Endothelial cell of hepatic sinusoid (primary cell): ENCODE data around the gene ANKS3.
"Not testable (repeated sequence)": the region's sequence is repeated elsewhere in the genome, so short reads cannot be mapped to it uniquely, and the experiment has no call there.

ENCODE experiments used
- in situ Hi-C: cut with HindIII; loops from 2 replicates; pipeline ENCODE4 v1.10.0; 2017; ENCODE audit warnings: low sequenced_read_pairs

ANKS3 gene

GRCh38 chr16:4654011-4654963 lies 79.8 kb downstream of the ANKS3 start:
- in situ Hi-C loops, result no loop called here

- in situ Hi-C loops, result no loop called here
Observed at GRCh38 chr16:4652561-4652960, 81.5 kb downstream of the ANKS3 start.

GRCh38 chr16:4651827-4652226 lies 82.2 kb downstream of the ANKS3 start:
- in situ Hi-C loops, result no loop called here

- in situ Hi-C loops, result not testable (repeated sequence)
Observed at GRCh38 chr16:4650443-4651074, 83.5 kb downstream of the ANKS3 start.

DNA sequence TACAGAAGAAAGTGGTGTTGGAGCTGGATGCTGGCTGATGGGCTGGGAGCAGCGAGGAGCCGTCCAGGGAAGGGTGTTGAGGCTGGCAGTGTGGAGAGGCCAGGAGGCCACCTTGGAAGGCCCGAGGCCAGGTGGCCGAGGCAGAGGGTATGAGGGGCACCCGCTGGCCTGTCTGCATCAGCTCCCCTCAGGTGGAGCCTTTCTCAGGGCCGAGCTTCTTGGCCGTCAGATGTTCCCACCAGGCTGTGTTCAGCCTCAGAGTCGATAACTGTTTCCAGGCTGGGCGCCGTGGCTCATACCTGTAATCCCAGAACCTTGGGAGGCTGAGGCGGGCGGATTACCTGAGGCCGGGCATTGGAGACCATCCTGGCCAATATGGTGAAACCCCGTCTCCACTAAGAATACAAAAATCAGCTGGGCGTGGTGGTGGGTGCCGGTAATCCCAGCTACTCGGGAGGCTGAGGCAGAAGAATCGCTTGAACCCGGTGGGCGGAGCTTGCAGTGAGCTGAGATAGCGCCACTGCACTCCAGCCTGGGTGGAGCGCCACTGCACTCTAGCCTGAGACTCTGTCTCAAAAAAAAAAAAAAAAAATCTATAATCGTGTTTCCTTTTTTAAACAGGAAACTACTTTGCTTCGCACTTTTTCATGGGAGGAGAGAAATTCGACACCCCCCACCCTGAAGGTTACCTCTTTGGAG lies 84.2 kb downstream of the ANKS3 start:
- in situ Hi-C loops, result no loop called here

DNA sequence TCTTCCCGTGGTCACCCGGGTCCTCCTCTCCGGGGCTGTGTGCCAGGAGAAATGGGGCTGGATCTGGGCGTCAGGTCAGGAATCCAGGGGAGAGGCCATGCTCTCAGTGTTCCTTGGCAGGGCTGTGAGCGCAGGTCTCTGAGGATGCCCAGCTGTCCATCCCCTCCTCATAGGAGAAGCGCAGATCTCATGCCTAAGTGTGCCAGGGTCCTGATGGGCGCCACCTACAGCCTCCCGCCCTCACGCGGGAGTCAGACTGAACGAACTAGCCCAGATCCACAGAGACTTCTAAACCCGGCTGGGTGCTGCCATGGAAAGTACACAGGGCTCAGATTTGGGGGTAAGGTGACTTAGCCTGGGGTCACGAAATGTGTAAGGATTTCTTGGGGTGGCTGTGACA lies 85.2 kb downstream of the ANKS3 start:
- in situ Hi-C loops, result no loop called here

- in situ Hi-C loops, result no loop called here
Observed at GRCh38 chr16:4647644-4647980, 86.5 kb downstream of the ANKS3 start.

GRCh38 chr16:4646773-4647643 lies 87.1 kb downstream of the ANKS3 start:
- in situ Hi-C loops, result no loop called here
